Pancreas (tissue), 10 donors: ENCODE data around the gene NPB. TPM values are rescaled to one million over a fixed set of nuclear protein-coding genes. Genes with fewer than 3 reads are reported as not detected.
A peak's percentile ranks its signal among the peaks of the same experiment; 100 is the strongest.

Source experiments
- ATAC-seq, 4 donors: fragments of 200-7000 bp; cut with Tn5 transposase; one replicate each; pipeline versions ENCODE4 v1.8.0 to v1.9.1; 2020; ENCODE audit warnings: mild to moderate bottlenecking in 4 of 4, moderate library complexity in 4 of 4
- DNase-seq, 6 donors: peaks; one replicate each; pipeline ENCODE4 v3.0.0-alpha.2; 2020
- FAIRE-seq: peaks from 2 replicates; lab custom pipeline; 2012; peaks lifted over from hg19 to GRCh38; lab: Jason Lieb, UNC
- H3K27ac ChIP-seq, 4 donors: fragments of 200-600 bp; sonication (generic); 1 replicate in 3 of 4; 2 replicates in 1 of 4; pipeline versions ENCODE4 v1.5.0 to v1.8.0; 2020
- H3K27me3 ChIP-seq, 4 donors: fragments of 200-600 bp; one replicate each; pipeline ENCODE4 v1.8.0; 2021
- H3K36me3 ChIP-seq, 3 donors: fragments of 200-600 bp; sonication (generic) in 1 of 3; one replicate each; pipeline versions ENCODE4 v1.5.0 to v1.8.0; 2020 to 2021
- H3K4me1 ChIP-seq, 3 donors: fragments of 200-600 bp; one replicate each; pipeline ENCODE4 v1.8.0; 2021
- H3K4me3 ChIP-seq, 4 donors: fragments of 200-600 bp; sonication (generic) in 2 of 4; one replicate each; pipeline versions ENCODE4 v1.5.0 to v1.8.0; 2020 to 2021
- H3K9me3 ChIP-seq, 4 donors: fragments of 200-600 bp; one replicate each; pipeline ENCODE4 v1.8.0; 2021
- WGBS, 2 donors: extraction: QIAGEN DNeasy Blood & Tissue Kit; methylation state at CpG; one replicate each; pipeline ENCODE4 v1.1.7; 2013; 5-methylcytosine and 5-hydroxymethylcytosine counted together
- intact Hi-C, 3 donors: fragments of 100-400 bp; cut with DNase I; formaldehyde crosslinking; loops; one replicate each; pipeline versions ENCODE4 v1.11.1 to v1.14.2; 2022
- polyA plus RNA-seq, 2 donors: library from polyadenylated mRNA; stranded (reverse); fragments of 200-250 nt; gene quantifications; one replicate each; pipeline ENCODE4 v1.2.3, GENCODE V29; 2013
- total RNA-seq, 6 donors: library from RNA; stranded (reverse); fragmentation: NEBNext Ultra II Directional in 4 of 6; extraction: Animal tissue kit (Norgen Biotek cat#: 25700) in 4 of 6; gene quantifications; one replicate each; pipeline versions ENCODE4 v1.2.1 to v1.2.4, GENCODE V29; 2021 to 2023
- TF ChIP-seq, protein P1 (sequence below), 4 donors: fragments of 200-600 bp; sonication (generic) in 3 of 4; IDR thresholded peaks; one replicate each; pipeline versions ENCODE4 v1.5.0 to v1.8.0; 2021; ENCODE audit warnings: antibody characterized with exemption in 4 of 4
- donor health status: healthy with polysubstance abuse.
- donor health status: DM: no; HTN: no; CAD: no; lungs with moderate emphysema.
- donor health status: DM: no; HTN: no; CAD: no.
- donor health status: control.
- donor health status: control.
- donor health status: Bipolar disorder and iron deficiency.
- donor health status: DM: yes; HTN: yes; CAD: no.
- donor health status: DM: no; HTN: no; CAD: no.
- donor health status: DM: no; HTN: no; CAD: no.
- donor health status: DM: yes; HTN: yes; CAD: no.

The NPB gene
- total and polyA plus RNA-seq, 8 donors, result 0.19 to 0.62 (median 0.37) TPM; not detected in 2

GRCh38 chr17:81905424-81905875 lies 3.4 kb downstream of the NPB start:
- ATAC-seq (no peak), DNase-seq (peak in 1 of 6 donors; percentile 70), FAIRE-seq (no peak)
- Histone ChIP-seq H3K4me1 (peaks cover 5 to 13% (median 9%) of the 10 kb centered on the region in 3 donors), H3K27ac (no peak overlapping the region), H3K4me3 (no peak overlapping the region), H3K27me3 (no peaks in the 10 kb centered on the region), H3K36me3 (no peaks in the 10 kb centered on the region), H3K9me3 (no peaks in the 10 kb centered on the region)
- intact Hi-C loops, result no loop called here
- TF ChIP-seq, protein P1, sequence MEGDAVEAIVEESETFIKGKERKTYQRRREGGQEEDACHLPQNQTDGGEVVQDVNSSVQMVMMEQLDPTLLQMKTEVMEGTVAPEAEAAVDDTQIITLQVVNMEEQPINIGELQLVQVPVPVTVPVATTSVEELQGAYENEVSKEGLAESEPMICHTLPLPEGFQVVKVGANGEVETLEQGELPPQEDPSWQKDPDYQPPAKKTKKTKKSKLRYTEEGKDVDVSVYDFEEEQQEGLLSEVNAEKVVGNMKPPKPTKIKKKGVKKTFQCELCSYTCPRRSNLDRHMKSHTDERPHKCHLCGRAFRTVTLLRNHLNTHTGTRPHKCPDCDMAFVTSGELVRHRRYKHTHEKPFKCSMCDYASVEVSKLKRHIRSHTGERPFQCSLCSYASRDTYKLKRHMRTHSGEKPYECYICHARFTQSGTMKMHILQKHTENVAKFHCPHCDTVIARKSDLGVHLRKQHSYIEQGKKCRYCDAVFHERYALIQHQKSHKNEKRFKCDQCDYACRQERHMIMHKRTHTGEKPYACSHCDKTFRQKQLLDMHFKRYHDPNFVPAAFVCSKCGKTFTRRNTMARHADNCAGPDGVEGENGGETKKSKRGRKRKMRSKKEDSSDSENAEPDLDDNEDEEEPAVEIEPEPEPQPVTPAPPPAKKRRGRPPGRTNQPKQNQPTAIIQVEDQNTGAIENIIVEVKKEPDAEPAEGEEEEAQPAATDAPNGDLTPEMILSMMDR (IDR thresholded peaks at IDR 0.05), result no peak
- WGBS, 2 donors, result 93 to 96% methylated on average over 16 of the region's 16 CpGs

- H3K9me3 ChIP-seq, result no peaks in the 10 kb centered on the region
- DNase-seq (peak in 2 of 6 donors; percentile 27 to 54), FAIRE-seq (no peak), ATAC-seq (no peak)
- intact Hi-C loops, result no loop called here
- H3K27me3 ChIP-seq, result no peaks in the 10 kb centered on the region
- 95 to 96% methylated on average over 10 of the region's 10 CpGs for WGBS, 2 donors
- no peak overlapping the region for H3K4me3 ChIP-seq
- TF ChIP-seq, protein P1 (IDR thresholded peaks at IDR 0.05), result no peak
- H3K4me1 ChIP-seq, result peaks cover 5 to 13% (median 9%) of the 10 kb centered on the region in 3 donors
- H3K27ac ChIP-seq, result no peak overlapping the region
- H3K36me3 ChIP-seq, result no peaks in the 10 kb centered on the region
Observed at GRCh38 chr17:81905993-81906392, 4.0 kb downstream of the NPB start.

GRCh38 chr17:81906476-81907218 lies 4.6 kb downstream of the NPB start:
- Histone ChIP-seq H3K36me3 (no peaks in the 10 kb centered on the region), H3K27me3 (no peaks in the 10 kb centered on the region), H3K9me3 (no peaks in the 10 kb centered on the region), H3K4me1 (peaks cover 5 to 13% (median 10%) of the 10 kb centered on the region in 3 donors), H3K27ac (no peak overlapping the region), H3K4me3 (no peak overlapping the region)
- ATAC-seq, result no peak
- intact Hi-C loops, result no loop called here
- WGBS, 2 donors, result 88 to 90% methylated on average over 11 to 15 of the region's 15 CpGs
- no peak for FAIRE-seq
- DNase-seq, result peak in 2 of 6 donors; percentile 23 to 70
- TF ChIP-seq, protein P1 (IDR thresholded peaks at IDR 0.05), result no peak

- H3K4me3 ChIP-seq, result no peak overlapping the region
- H3K9me3 ChIP-seq, result no peaks in the 10 kb centered on the region
- TF ChIP-seq, protein P1 (IDR thresholded peaks at IDR 0.05), result no peak
- 92 to 94% methylated on average over 26 of the region's 26 CpGs for WGBS, 2 donors
- H3K27me3 ChIP-seq, result no peaks in the 10 kb centered on the region
- no peak for FAIRE-seq
- intact Hi-C loops, result no loop called here
- peaks cover 10% of the 10 kb centered on the region in 3 donors for H3K4me1 ChIP-seq
- peak in 3 of 6 donors; percentile 42 to 75 (median 56) for DNase-seq
- no peak overlapping the region for H3K27ac ChIP-seq
- ATAC-seq, result no peak
- H3K36me3 ChIP-seq, result no peaks in the 10 kb centered on the region
Observed at GRCh38 chr17:81907219-81908145, 5.4 kb downstream of the NPB start.
